ENCODE results near the gene FRMD7. TPM values are rescaled to one million over a fixed set of nuclear protein-coding genes. Genes with fewer than 3 reads are reported as not detected.
"Not testable (repeated sequence)": the region's sequence is repeated elsewhere in the genome, so short reads cannot be mapped to it uniquely, and the experiment has no call there.

The FRMD7 gene
- total and polyA plus RNA-seq, 8 donors, result not detected

DNA sequence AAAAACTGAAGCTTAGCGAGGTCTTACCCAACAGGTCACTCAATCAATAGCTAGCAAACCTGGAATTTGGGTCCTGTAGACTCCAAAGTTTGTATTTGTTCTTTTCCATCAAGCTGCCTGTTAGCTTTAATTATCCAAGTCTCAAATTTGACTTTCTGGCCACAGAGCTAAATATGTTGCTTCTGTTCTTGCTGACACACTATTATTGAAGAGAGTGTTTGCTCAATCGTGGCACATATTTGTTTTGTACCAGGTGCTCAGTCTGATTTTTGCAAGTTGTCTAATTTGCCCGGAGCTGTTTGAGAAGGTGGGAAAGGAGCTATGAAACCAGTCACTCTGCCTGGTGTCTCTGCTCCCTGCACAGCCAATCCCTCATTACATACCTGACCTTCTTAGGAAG, 41.7 kb upstream of the FRMD7 start:
- no peaks in the 10 kb centered on the region for H3K36me3 ChIP-seq
- intact Hi-C loops (cut with DNase I; ENCODE audit: low total_unique reads), result no loop called here
- peaks cover 0 to 5% (median 0%) of the 10 kb centered on the region in 3 donors for H3K27me3 ChIP-seq
- H3K4me1 ChIP-seq, result no peaks in the 10 kb centered on the region
- H3K9me3 ChIP-seq, result peaks cover 0 to 14% (median 6%) of the 10 kb centered on the region in 4 donors
- WGBS, 5 donors, result 28 to 57% (median 45%) methylated on average over 3 of the region's 3 CpGs
- DNase-seq, result no peak
- H3K4me3 ChIP-seq, result no peak overlapping the region
- no peak for TF ChIP-seq POLR2A (IDR thresholded peaks at IDR 0.05)
- TF ChIP-seq, protein P1, sequence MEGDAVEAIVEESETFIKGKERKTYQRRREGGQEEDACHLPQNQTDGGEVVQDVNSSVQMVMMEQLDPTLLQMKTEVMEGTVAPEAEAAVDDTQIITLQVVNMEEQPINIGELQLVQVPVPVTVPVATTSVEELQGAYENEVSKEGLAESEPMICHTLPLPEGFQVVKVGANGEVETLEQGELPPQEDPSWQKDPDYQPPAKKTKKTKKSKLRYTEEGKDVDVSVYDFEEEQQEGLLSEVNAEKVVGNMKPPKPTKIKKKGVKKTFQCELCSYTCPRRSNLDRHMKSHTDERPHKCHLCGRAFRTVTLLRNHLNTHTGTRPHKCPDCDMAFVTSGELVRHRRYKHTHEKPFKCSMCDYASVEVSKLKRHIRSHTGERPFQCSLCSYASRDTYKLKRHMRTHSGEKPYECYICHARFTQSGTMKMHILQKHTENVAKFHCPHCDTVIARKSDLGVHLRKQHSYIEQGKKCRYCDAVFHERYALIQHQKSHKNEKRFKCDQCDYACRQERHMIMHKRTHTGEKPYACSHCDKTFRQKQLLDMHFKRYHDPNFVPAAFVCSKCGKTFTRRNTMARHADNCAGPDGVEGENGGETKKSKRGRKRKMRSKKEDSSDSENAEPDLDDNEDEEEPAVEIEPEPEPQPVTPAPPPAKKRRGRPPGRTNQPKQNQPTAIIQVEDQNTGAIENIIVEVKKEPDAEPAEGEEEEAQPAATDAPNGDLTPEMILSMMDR (IDR thresholded peaks at IDR 0.05), result no peak
- no peak for TF ChIP-seq EP300 (IDR thresholded peaks at IDR 0.05)
- TF ChIP-seq POLR2AphosphoS5 (IDR thresholded peaks at IDR 0.05), result no peak
- H3K27ac ChIP-seq, result no peak overlapping the region

DNA sequence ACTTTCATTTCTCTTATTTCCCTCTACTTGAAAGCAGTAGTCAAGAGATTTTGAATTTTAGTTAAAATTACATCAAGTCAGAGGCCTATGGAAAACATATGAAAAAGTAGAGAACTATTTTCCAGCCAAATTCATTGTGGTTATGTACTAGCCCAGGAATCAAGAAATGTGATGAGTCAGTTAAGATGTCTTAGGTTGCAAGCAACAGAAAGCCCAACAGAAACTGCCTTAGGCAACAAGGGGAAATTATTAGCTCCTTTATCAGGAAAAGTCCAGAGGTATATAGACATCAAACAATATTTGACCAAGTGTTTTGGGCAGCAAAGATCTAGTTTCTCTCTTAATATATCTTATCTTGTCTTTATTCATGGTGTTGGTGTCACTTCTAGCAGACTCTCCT, 37.8 kb upstream of the FRMD7 start:
- no peak overlapping the region for H3K27ac ChIP-seq
- H3K9me3 ChIP-seq, result peaks cover 0 to 31% (median 14%) of the 10 kb centered on the region in 4 donors
- H3K4me3 ChIP-seq, result no peak overlapping the region
- H3K36me3 ChIP-seq, result no peaks in the 10 kb centered on the region
- peaks cover 0 to 11% (median 0%) of the 10 kb centered on the region in 3 donors for H3K27me3 ChIP-seq
- TF ChIP-seq POLR2AphosphoS5 (IDR thresholded peaks at IDR 0.05), result no peak
- TF ChIP-seq POLR2A (IDR thresholded peaks at IDR 0.05), result no peak
- TF ChIP-seq, protein P1 (IDR thresholded peaks at IDR 0.05), result no peak
- no peak for TF ChIP-seq EP300 (IDR thresholded peaks at IDR 0.05)
- intact Hi-C loops (cut with DNase I; ENCODE audit: low total_unique reads), result no loop called here
- no peaks in the 10 kb centered on the region for H3K4me1 ChIP-seq
- no peak for DNase-seq

DNA sequence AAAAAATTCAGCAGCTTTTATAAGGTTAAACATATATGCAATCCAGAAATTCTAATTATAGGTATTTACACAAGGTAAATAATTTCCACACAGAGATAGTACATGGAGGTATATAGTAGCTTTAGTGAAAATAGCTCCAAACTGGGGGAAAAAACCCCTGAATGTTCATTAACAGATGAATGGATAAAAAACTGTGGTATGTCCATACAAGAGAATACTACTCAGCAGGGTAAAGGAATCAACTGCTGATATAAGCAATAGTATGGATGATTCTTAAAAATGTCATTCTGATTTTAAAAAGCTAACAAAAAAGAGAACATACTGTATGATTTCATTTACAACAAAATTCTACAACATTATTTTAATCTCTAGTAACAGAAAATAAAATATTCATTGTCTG, 37.2 kb upstream of the FRMD7 start:
- intact Hi-C loops (cut with DNase I; ENCODE audit: low total_unique reads), result no loop called here
- H3K4me1 ChIP-seq, result no peaks in the 10 kb centered on the region
- peaks cover 0 to 11% (median 0%) of the 10 kb centered on the region in 3 donors for H3K27me3 ChIP-seq
- no peaks in the 10 kb centered on the region for H3K36me3 ChIP-seq
- H3K9me3 ChIP-seq, result peaks cover 0 to 35% (median 14%) of the 10 kb centered on the region in 4 donors
- TF ChIP-seq POLR2A (IDR thresholded peaks at IDR 0.05), result no peak
- TF ChIP-seq EP300 (IDR thresholded peaks at IDR 0.05), result no peak
- TF ChIP-seq, protein P1 (IDR thresholded peaks at IDR 0.05), result no peak
- TF ChIP-seq POLR2AphosphoS5 (IDR thresholded peaks at IDR 0.05), result no peak
- no peak for DNase-seq
- no peak overlapping the region for H3K27ac ChIP-seq
- no peak overlapping the region for H3K4me3 ChIP-seq

DNA sequence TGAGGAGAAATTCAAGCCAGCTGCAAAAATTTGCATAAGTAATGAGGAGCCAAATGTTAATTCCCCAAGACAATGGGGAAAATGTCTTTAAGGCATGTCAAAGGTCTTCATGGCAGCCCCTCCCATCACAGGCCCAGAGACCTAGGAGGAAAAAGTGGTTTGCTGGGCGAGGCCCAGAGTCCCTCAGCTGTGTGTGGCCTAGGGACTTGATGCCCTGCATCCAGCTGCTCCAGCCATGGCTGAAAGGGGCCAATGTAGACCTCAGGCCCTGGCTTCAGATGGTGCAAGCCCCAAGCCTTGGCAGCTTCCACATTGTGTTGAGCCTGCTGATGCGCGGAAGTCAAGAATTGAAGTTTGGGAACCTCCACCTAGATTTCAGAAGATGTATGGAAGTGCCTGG, 35.3 kb upstream of the FRMD7 start:
- H3K27ac ChIP-seq, result not testable (repeated sequence)

DNA sequence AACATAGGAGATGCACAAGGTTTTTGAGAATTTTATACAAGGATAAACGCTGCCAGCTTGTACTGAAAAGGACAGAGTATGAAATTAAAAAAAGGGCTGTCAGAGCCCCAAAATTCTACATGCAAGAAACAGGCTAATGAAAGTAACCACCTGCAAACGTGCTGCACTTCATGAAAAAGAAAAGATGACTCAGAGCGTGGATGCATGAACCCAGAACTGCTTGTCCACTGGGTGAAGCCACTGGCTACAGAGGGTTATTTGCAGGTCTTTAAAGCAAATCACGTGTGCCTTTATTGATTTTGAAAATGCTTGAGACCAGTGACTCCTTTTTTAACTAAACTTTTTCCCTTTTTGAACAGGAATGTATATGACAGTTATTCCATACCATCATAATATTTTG, 25.3 kb upstream of the FRMD7 start:
- Histone ChIP-seq H3K27ac (no peak overlapping the region), H3K9me3 (peaks cover 0 to 6% (median 0%) of the 10 kb centered on the region in 4 donors), H3K36me3 (no peaks in the 10 kb centered on the region), H3K4me3 (no peak overlapping the region), H3K27me3 (no peaks in the 10 kb centered on the region), H3K4me1 (no peaks in the 10 kb centered on the region)
- intact Hi-C loops (cut with DNase I; ENCODE audit: low total_unique reads), result no loop called here
- TF ChIP-seq EP300 (IDR thresholded peaks at IDR 0.05) (no peak), POLR2A (IDR thresholded peaks at IDR 0.05) (no peak), POLR2AphosphoS5 (IDR thresholded peaks at IDR 0.05) (no peak)
- TF ChIP-seq, protein P1 (IDR thresholded peaks at IDR 0.05), result no peak
- 41 to 77% (median 67%) methylated on average over 4 of the region's 4 CpGs for WGBS, 5 donors
- no peak for DNase-seq

More for the DNA sequence above, 35.3 kb upstream of the FRMD7 start:
- DNase-seq; H3K4me3 ChIP-seq; H3K36me3 ChIP-seq; intact Hi-C loops (cut with DNase I; ENCODE audit: low total_unique reads); H3K4me1 ChIP-seq: not testable (repeated sequence)
- 79 to 100% (median 91%) methylated on average over 1 to 3 of the region's 3 CpGs for WGBS, 5 donors
- H3K27me3 ChIP-seq, result peaks cover 0 to 11% (median 0%) of the 10 kb centered on the region in 3 donors
- H3K9me3 ChIP-seq, result peaks cover 0 to 36% (median 14%) of the 10 kb centered on the region in 4 donors

Measured in stomach (tissue), 9 donors.